Liver (tissue), 3 donors: Measurements from ENCODE around the gene ZC3H18.

ENCODE experiments used
- EGR1 ChIP-seq, 2 donors: IDR thresholded peaks; 2 replicates each; pipeline ENCODE4 v1.6.1; 2016 to 2018; ENCODE audit warnings: antibody characterized with exemption in 2 of 2, low read depth in 2 of 2
- FOXA1 ChIP-seq: IDR thresholded peaks from 2 replicates; pipeline ENCODE4 v1.6.1; 2016; ENCODE audit warnings: antibody characterized with exemption
- HNF4A ChIP-seq, 2 donors: conservative IDR thresholded peaks; 2 replicates each; pipeline ENCODE4 v1.6.1; 2016; ENCODE audit warnings: antibody characterized with exemption in 2 of 2, mild to moderate bottlenecking in 2 of 2
- RAD21 ChIP-seq, 2 donors: IDR thresholded peaks; 2 replicates each; pipeline ENCODE4 v1.6.1; 2016; ENCODE audit warnings: antibody characterized with exemption in 2 of 2, mild to moderate bottlenecking in 2 of 2
- RXRA ChIP-seq, 2 donors: IDR thresholded peaks; 2 replicates each; pipeline ENCODE4 v1.6.1; 2017 to 2018; ENCODE audit warnings: antibody characterized with exemption in 2 of 2, mild to moderate bottlenecking in 1 of 2
- SP1 ChIP-seq: IDR thresholded peaks from 2 replicates; pipeline ENCODE4 v1.6.1; 2018; ENCODE audit warnings: antibody characterized with exemption, mild to moderate bottlenecking
- TAF1 ChIP-seq: conservative IDR thresholded peaks from 2 replicates; pipeline ENCODE4 v1.6.1; 2016; ENCODE audit warnings: antibody characterized with exemption, mild to moderate bottlenecking
- YY1 ChIP-seq: IDR thresholded peaks from 2 replicates; pipeline ENCODE4 v1.6.1; 2016; ENCODE audit warnings: antibody characterized with exemption, mild to moderate bottlenecking
- TF ChIP-seq, protein P1 (sequence below): fragments of 150-350 bp; IDR thresholded peaks from 2 replicates; pipeline ENCODE4 v1.5.1; 2017; ENCODE audit warnings: improper control_type of control experiment, low read depth, low read length; ENCODE audit not compliant: missing input control
- TF ChIP-seq, protein P2 (sequence below): IDR thresholded peaks from 2 replicates; pipeline ENCODE4 v1.6.1; 2016; ENCODE audit warnings: antibody characterized with exemption, mild to moderate bottlenecking
- donor health status: healthy.
- donor health status: healthy.

GRCh38 chr16:88673716-88674379 lies 103.6 kb downstream of the ZC3H18 start:
- TF ChIP-seq, protein P1, sequence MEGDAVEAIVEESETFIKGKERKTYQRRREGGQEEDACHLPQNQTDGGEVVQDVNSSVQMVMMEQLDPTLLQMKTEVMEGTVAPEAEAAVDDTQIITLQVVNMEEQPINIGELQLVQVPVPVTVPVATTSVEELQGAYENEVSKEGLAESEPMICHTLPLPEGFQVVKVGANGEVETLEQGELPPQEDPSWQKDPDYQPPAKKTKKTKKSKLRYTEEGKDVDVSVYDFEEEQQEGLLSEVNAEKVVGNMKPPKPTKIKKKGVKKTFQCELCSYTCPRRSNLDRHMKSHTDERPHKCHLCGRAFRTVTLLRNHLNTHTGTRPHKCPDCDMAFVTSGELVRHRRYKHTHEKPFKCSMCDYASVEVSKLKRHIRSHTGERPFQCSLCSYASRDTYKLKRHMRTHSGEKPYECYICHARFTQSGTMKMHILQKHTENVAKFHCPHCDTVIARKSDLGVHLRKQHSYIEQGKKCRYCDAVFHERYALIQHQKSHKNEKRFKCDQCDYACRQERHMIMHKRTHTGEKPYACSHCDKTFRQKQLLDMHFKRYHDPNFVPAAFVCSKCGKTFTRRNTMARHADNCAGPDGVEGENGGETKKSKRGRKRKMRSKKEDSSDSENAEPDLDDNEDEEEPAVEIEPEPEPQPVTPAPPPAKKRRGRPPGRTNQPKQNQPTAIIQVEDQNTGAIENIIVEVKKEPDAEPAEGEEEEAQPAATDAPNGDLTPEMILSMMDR: no peak
- TF ChIP-seq, protein P2, sequence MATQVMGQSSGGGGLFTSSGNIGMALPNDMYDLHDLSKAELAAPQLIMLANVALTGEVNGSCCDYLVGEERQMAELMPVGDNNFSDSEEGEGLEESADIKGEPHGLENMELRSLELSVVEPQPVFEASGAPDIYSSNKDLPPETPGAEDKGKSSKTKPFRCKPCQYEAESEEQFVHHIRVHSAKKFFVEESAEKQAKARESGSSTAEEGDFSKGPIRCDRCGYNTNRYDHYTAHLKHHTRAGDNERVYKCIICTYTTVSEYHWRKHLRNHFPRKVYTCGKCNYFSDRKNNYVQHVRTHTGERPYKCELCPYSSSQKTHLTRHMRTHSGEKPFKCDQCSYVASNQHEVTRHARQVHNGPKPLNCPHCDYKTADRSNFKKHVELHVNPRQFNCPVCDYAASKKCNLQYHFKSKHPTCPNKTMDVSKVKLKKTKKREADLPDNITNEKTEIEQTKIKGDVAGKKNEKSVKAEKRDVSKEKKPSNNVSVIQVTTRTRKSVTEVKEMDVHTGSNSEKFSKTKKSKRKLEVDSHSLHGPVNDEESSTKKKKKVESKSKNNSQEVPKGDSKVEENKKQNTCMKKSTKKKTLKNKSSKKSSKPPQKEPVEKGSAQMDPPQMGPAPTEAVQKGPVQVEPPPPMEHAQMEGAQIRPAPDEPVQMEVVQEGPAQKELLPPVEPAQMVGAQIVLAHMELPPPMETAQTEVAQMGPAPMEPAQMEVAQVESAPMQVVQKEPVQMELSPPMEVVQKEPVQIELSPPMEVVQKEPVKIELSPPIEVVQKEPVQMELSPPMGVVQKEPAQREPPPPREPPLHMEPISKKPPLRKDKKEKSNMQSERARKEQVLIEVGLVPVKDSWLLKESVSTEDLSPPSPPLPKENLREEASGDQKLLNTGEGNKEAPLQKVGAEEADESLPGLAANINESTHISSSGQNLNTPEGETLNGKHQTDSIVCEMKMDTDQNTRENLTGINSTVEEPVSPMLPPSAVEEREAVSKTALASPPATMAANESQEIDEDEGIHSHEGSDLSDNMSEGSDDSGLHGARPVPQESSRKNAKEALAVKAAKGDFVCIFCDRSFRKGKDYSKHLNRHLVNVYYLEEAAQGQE: no peak
- TF ChIP-seq TAF1 (no peak), SP1 (no peak), YY1 (no peak), HNF4A (conservative IDR thresholded peaks at IDR 0.05) (no peak), RAD21 (IDR thresholded peaks at IDR 0.05) (no peak), FOXA1 (no peak), RXRA (IDR thresholded peaks at IDR 0.05) (no peak), EGR1 (IDR thresholded peaks at IDR 0.05; ENCODE audit: low read depth in 2 of 2) (no peak)
